ENCODE measurements around the gene FMN2.

FMN2 gene

GRCh38 chr1:240395336-240395735, 303.7 kb downstream of the FMN2 start:
- TF ChIP-seq REST (IDR thresholded peaks at IDR 0.05; ENCODE audit: insufficient read depth in 1 of 2, low read depth in 2 of 2, low read length in 2 of 2) (no peak), FOXP2 (optimal IDR thresholded peaks at IDR 0.05; ENCODE audit: borderline replicate concordance, extremely low read depth, extremely low read length, insufficient read depth) (no peak), TAF1 (IDR thresholded peaks at IDR 0.05; ENCODE audit: borderline replicate concordance, insufficient read depth, low read length) (no peak), SIN3A (IDR thresholded peaks at IDR 0.05; ENCODE audit: borderline replicate concordance, insufficient read depth, low read length) (no peak), POLR2AphosphoS5 (IDR thresholded peaks at IDR 0.05; ENCODE audit: low read depth, low read length) (no peak)

- TF ChIP-seq POLR2AphosphoS5 (IDR thresholded peaks at IDR 0.05; ENCODE audit: low read depth, low read length), result no peak
- TF ChIP-seq TAF1 (IDR thresholded peaks at IDR 0.05; ENCODE audit: borderline replicate concordance, insufficient read depth, low read length), result no peak
- TF ChIP-seq SIN3A (IDR thresholded peaks at IDR 0.05; ENCODE audit: borderline replicate concordance, insufficient read depth, low read length), result no peak
- no peak for TF ChIP-seq FOXP2 (optimal IDR thresholded peaks at IDR 0.05; ENCODE audit: borderline replicate concordance, extremely low read depth, extremely low read length, insufficient read depth)
- TF ChIP-seq REST (IDR thresholded peaks at IDR 0.05; ENCODE audit: insufficient read depth in 1 of 2, low read depth in 2 of 2, low read length in 2 of 2), result no peak
Measured at GRCh38 chr1:240399381-240399780, 307.7 kb downstream of the FMN2 start.

GRCh38 chr1:240401731-240402130, 310.0 kb downstream of the FMN2 start:
- no peak for TF ChIP-seq REST (IDR thresholded peaks at IDR 0.05; ENCODE audit: insufficient read depth in 1 of 2, low read depth in 2 of 2, low read length in 2 of 2)
- no peak for TF ChIP-seq TAF1 (IDR thresholded peaks at IDR 0.05; ENCODE audit: borderline replicate concordance, insufficient read depth, low read length)
- TF ChIP-seq FOXP2 (optimal IDR thresholded peaks at IDR 0.05; ENCODE audit: borderline replicate concordance, extremely low read depth, extremely low read length, insufficient read depth), result no peak
- TF ChIP-seq POLR2AphosphoS5 (IDR thresholded peaks at IDR 0.05; ENCODE audit: low read depth, low read length), result no peak
- TF ChIP-seq SIN3A (IDR thresholded peaks at IDR 0.05; ENCODE audit: borderline replicate concordance, insufficient read depth, low read length), result no peak

GRCh38 chr1:240402326-240402725, 310.6 kb downstream of the FMN2 start:
- TF ChIP-seq REST (IDR thresholded peaks at IDR 0.05; ENCODE audit: insufficient read depth in 1 of 2, low read depth in 2 of 2, low read length in 2 of 2) (no peak), POLR2AphosphoS5 (IDR thresholded peaks at IDR 0.05; ENCODE audit: low read depth, low read length) (no peak), SIN3A (IDR thresholded peaks at IDR 0.05; ENCODE audit: borderline replicate concordance, insufficient read depth, low read length) (no peak), FOXP2 (optimal IDR thresholded peaks at IDR 0.05; ENCODE audit: borderline replicate concordance, extremely low read depth, extremely low read length, insufficient read depth) (no peak), TAF1 (IDR thresholded peaks at IDR 0.05; ENCODE audit: borderline replicate concordance, insufficient read depth, low read length) (no peak)

- no peak for TF ChIP-seq REST (IDR thresholded peaks at IDR 0.05; ENCODE audit: insufficient read depth in 1 of 2, low read depth in 2 of 2, low read length in 2 of 2)
- no peak for TF ChIP-seq TAF1 (IDR thresholded peaks at IDR 0.05; ENCODE audit: borderline replicate concordance, insufficient read depth, low read length)
- no peak for TF ChIP-seq SIN3A (IDR thresholded peaks at IDR 0.05; ENCODE audit: borderline replicate concordance, insufficient read depth, low read length)
- no peak for TF ChIP-seq FOXP2 (optimal IDR thresholded peaks at IDR 0.05; ENCODE audit: borderline replicate concordance, extremely low read depth, extremely low read length, insufficient read depth)
- TF ChIP-seq POLR2AphosphoS5 (IDR thresholded peaks at IDR 0.05; ENCODE audit: low read depth, low read length), result no peak
Measured at GRCh38 chr1:240404286-240404685, 312.6 kb downstream of the FMN2 start.

All from PFSK-1 (cell line).